ACC112 (cell line): ENCODE results near the gene ERBB3.
A peak's percentile ranks its signal among the peaks of the same experiment; 100 is the strongest.
"Not testable (repeated sequence)": the region's sequence is repeated elsewhere in the genome, so short reads cannot be mapped to it uniquely, and the experiment has no call there.

Source experiments
- H2AFZ ChIP-seq: fragments of 200-600 bp; sonication (generic); one replicate; pipeline ENCODE4 v1.6.0; 2017; ENCODE audit warnings: antibody characterized with exemption, low read length; ENCODE audit not compliant: unreplicated experiment
- H3K27ac ChIP-seq: fragments of 200-600 bp; sonication (generic); 2 replicates; pipeline ENCODE4 v1.5.1; 2014; ENCODE audit warnings: low read depth, mild to moderate bottlenecking, antibody characterized with exemption, low read length, moderate library complexity
- H3K27me3 ChIP-seq: fragments of 200-600 bp; sonication (generic); 2 replicates; pipeline ENCODE4 v1.6.1; 2014; ENCODE audit warnings: mild to moderate bottlenecking, antibody characterized with exemption, low read length, moderate library complexity, mixed read lengths; ENCODE audit not compliant: insufficient read depth
- H3K36me3 ChIP-seq: fragments of 200-600 bp; sonication (generic); 2 replicates; pipeline ENCODE4 v1.6.1; 2016; ENCODE audit warnings: mild to moderate bottlenecking, antibody characterized with exemption, low read length, moderate library complexity, mixed read lengths; ENCODE audit not compliant: insufficient read depth
- H3K4me1 ChIP-seq: fragments of 200-600 bp; sonication (generic); one replicate; pipeline ENCODE4 v1.6.1; 2016; ENCODE audit warnings: low read length, mixed read lengths; ENCODE audit not compliant: insufficient read depth, unreplicated experiment, control insufficient read depth
- H3K4me3 ChIP-seq: fragments of 200-600 bp; sonication (generic); 2 replicates; pipeline ENCODE4 v1.5.1; 2014; ENCODE audit warnings: mild to moderate bottlenecking, low read depth, low read length
- H3K79me2 ChIP-seq: fragments of 200-600 bp; sonication (generic); one replicate; pipeline ENCODE4 v1.6.0; 2016; ENCODE audit warnings: low read length; ENCODE audit not compliant: control insufficient read depth, unreplicated experiment, insufficient read depth

ERBB3 gene

DNA sequence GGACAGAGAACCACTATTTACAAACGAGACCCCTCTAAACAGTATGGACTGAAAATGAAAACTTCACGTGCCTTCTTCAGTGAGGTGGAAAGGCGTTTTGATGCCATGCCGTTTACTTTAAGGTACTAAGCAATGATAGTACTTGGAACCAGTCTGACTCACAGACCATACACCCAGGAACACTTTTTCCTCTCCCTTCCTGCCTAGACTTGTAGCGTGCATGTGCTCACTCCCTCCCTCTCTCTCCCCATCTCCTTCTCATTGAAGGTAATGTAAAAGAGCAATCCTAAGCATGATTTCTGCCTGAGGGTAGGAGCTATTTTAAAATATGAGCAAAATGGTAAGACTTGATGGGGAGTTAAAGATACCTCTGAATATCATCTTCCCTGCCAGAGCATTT, 30.6 kb downstream of the ERBB3 start:
- Histone ChIP-seq H3K4me1 (peaks cover 16% of the 10 kb centered on the region), H3K79me2 (peaks cover 22% of the 10 kb centered on the region), H3K27me3 (no peaks in the 10 kb centered on the region), H2AFZ (no peak overlapping the region), H3K4me3 (no peak overlapping the region), H3K36me3 (peaks cover 41% of the 10 kb centered on the region), H3K27ac (no peak overlapping the region)

DNA sequence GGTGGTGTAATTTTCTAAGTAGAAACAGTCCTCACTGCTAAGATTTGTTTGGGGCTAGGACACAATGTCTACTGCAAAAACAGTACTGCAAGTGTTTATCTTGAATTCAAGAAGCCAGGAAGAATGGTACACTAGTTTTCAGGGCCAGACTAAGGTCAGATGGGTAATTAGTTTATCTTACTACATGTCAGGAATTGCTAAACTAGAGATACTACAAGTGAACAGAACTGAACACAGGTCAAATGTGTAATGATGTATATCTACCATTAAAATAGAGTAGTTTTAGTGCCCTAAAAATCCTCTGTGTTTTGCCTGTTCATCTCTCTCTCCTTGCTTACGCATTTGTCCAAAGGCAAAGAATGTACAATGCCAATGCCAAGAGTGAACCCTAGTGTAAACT, 34.1 kb downstream of the ERBB3 start:
- Histone ChIP-seq H3K27ac (no peak overlapping the region), H3K27me3 (no peaks in the 10 kb centered on the region), H2AFZ (no peak overlapping the region), H3K79me2 (peaks cover 13% of the 10 kb centered on the region), H3K36me3 (peaks cover 28% of the 10 kb centered on the region), H3K4me3 (no peak overlapping the region), H3K4me1 (peaks cover 9% of the 10 kb centered on the region)

GRCh38 chr12:56115329-56115728, 35.4 kb downstream of the ERBB3 start:
- Histone ChIP-seq H3K79me2 (peaks cover 14% of the 10 kb centered on the region), H3K27ac (peak overlapping the region; percentile 94), H3K36me3 (peaks cover 26% of the 10 kb centered on the region), H2AFZ (peak overlapping the region; percentile 97), H3K4me1 (peaks cover 20% of the 10 kb centered on the region), H3K27me3 (no peaks in the 10 kb centered on the region), H3K4me3 (peak overlapping the region; percentile 93)

DNA sequence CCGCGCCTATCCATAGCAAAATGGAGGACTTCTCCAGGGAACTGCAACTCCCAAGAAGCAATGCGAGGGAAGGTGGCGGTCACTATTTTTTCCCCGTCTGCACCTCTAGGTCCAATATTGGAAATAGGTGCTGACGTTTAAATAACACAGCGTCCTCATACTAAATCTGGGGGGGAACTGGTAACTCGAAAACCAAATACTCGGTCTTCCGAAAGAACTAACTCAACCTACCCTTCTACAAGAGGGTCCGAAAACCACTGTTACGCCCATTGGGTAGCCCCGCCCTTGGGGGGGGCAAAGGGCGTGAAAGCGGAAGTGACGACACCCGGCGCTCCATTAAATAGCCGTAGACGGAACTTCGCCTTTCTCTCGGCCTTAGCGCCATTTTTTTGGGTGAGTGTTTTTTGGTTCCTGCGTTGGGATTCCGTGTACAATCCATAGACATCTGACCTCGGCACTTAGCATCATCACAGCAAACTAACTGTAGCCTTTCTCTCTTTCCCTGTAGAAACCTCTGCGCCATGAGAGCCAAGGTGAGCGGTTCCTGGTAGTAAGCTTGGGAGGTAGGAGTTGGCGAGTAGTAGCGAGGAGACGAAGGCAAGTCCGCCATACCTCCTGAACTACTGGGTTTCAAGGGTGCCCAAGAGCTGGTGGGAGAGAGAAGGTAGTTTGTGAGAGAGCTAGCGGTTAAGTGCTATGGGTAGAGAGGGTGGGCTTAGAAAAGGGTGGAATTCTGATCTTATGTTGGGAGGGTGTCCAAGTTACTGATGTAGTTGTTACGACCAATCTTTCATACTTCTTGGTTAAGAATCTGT, 36.5 kb downstream of the ERBB3 start, which contains the start of gene RPL41:
Gene RPL41, plus strand, starts transcription at position 367 of the 815 bp plus-strand sequence.
- Histone ChIP-seq H3K79me2 (peaks cover 14% of the 10 kb centered on the region), H3K36me3 (peaks cover 15% of the 10 kb centered on the region), H2AFZ (peak within 1 kb of the TSS; percentile 97), H3K27me3 (no peaks in the 10 kb centered on the region), H3K4me1 (peaks cover 21% of the 10 kb centered on the region), H3K27ac (peak within 1 kb of the TSS; percentile 94), H3K4me3 (peak within 1 kb of the TSS; percentile 93)

- Histone ChIP-seq H3K36me3 (peaks cover 12% of the 10 kb centered on the region; the same call in 1 of the 2 replicates), H3K4me1 (peaks cover 21% of the 10 kb centered on the region), H3K79me2 (peaks cover 14% of the 10 kb centered on the region), H3K27ac (peak overlapping the region; percentile 94), H3K4me3 (peak overlapping the region; percentile 93)
- not testable (repeated sequence) for H2AFZ ChIP-seq, H3K27me3 ChIP-seq
Observed at GRCh38 chr12:56117082-56117706, 37.2 kb downstream of the ERBB3 start.

- Histone ChIP-seq H3K4me1 (peaks cover 21% of the 10 kb centered on the region), H3K36me3 (peaks cover 11% of the 10 kb centered on the region; the same call in 1 of the 2 replicates), H2AFZ (no peak within 1 kb of the TSS), H3K4me3 (peak within 1 kb of the TSS; percentile 93), H3K27ac (peak within 1 kb of the TSS; percentile 94), H3K27me3 (no peaks in the 10 kb centered on the region), H3K79me2 (peaks cover 14% of the 10 kb centered on the region)
Observed at GRCh38 chr12:56117778-56118687, 38.1 kb downstream of the ERBB3 start, which contains the start of gene ZC3H10. Gene ZC3H10, plus strand, starts transcription at chr12:56118266. Its CDS starts 2,297 bp downstream, at chr12:56120563.

- Histone ChIP-seq H3K27ac (peak overlapping the region; percentile 72), H2AFZ (no peak overlapping the region), H3K79me2 (peaks cover 14% of the 10 kb centered on the region), H3K4me1 (peaks cover 21% of the 10 kb centered on the region), H3K27me3 (no peaks in the 10 kb centered on the region), H3K36me3 (peaks cover 5% of the 10 kb centered on the region; the same call in 1 of the 2 replicates), H3K4me3 (peak overlapping the region; percentile 93)
Observed at GRCh38 chr12:56118688-56119357, 38.9 kb downstream of the ERBB3 start.

- no peaks in the 10 kb centered on the region for H3K27me3 ChIP-seq
- H3K36me3 ChIP-seq: peaks cover 5% of the 10 kb centered on the region; the same call in 1 of the 2 replicates
- no peak overlapping the region for H2AFZ ChIP-seq
- peak overlapping the region; percentile 93 for H3K4me3 ChIP-seq
- H3K4me1 ChIP-seq: peaks cover 21% of the 10 kb centered on the region
- H3K27ac ChIP-seq: peak overlapping the region; percentile 72; the same call in 1 of the 2 replicates
- H3K79me2 ChIP-seq: peaks cover 14% of the 10 kb centered on the region
Observed at GRCh38 chr12:56119361-56119796, 39.4 kb downstream of the ERBB3 start.

GRCh38 chr12:56120158-56120846, 40.3 kb downstream of the ERBB3 start:
- H3K36me3 ChIP-seq: peaks cover 5% of the 10 kb centered on the region; the same call in 1 of the 2 replicates
- H3K4me3 ChIP-seq: 0 out of 2 replicates have a peak overlapping the region, but pooled peaks have one; percentile 2
- no peak overlapping the region for H3K27ac ChIP-seq
- H3K79me2 ChIP-seq: peaks cover 14% of the 10 kb centered on the region
- peaks cover 17% of the 10 kb centered on the region for H3K4me1 ChIP-seq
- H3K27me3 ChIP-seq: no peaks in the 10 kb centered on the region
- H2AFZ ChIP-seq: no peak overlapping the region
